Stimulated activated CD4-positive, alpha-beta T cell treated with anti-CD3 and anti-CD28 coated beads, Interleukin-15, amount 100 ng/mL, for 1 hour (primary cell): ENCODE measurements around the gene IGF2BP1.
"Not testable (repeated sequence)": the region's sequence is repeated elsewhere in the genome, so short reads cannot be mapped to it uniquely, and the experiment has no call there.

Source experiments
- DNase-seq, 2 donors: peaks; one replicate each; pipeline ENCODE4 v3.0.0-alpha.2; 2020; ENCODE audit warnings: low read depth in 1 of 2, low spot score in 1 of 2

IGF2BP1 gene

DNA sequence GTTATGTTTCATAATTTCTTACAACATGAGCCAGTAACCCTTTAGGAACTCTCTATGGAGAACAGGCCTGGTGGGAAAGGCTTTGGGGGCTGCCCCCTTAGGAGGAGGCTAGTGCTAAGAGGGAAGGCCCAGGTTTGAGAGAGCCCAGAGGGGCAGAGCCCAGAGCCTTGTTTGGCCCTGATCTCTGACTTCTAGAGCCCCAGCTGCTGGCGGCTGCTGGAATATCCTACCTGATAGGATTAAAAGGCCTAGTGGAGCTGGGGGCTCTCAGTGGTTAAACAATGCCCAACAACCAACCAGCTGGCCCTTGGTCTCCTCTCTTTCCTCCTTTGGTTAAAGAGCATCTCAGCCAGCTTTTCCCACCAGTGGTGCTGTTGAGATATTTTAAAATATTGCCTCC, 54.1 kb downstream of the IGF2BP1 start:
- DNase-seq, result no peak

DNA sequence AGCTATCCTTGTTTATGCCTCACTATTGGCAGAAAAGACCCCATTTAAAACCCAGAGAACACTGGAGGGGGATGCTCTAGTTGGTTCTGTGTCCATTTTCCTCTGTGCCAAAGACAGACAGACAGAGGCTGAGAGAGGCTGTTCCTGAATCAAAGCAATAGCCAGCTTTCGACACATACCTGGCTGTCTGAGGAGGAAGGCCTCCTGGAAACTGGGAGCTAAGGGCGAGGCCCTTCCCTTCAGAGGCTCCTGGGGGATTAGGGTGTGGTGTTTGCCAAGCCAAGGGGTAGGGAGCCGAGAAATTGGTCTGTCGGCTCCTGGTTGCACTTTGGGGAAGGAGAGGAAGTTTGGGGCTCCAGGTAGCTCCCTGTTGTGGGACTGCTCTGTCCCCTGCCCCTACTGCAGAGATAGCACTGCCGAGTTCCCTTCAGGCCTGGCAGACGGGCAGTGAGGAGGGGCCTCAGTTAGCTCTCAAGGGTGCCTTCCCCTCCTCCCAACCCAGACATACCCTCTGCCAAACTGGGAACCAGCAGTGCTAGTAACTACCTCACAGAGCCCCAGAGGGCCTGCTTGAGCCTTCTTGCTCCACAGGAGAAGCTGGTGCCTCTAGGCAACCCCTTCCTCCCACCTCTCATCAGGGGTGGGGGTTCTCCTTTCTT, 56.1 kb downstream of the IGF2BP1 start:
- no peak for DNase-seq

DNA sequence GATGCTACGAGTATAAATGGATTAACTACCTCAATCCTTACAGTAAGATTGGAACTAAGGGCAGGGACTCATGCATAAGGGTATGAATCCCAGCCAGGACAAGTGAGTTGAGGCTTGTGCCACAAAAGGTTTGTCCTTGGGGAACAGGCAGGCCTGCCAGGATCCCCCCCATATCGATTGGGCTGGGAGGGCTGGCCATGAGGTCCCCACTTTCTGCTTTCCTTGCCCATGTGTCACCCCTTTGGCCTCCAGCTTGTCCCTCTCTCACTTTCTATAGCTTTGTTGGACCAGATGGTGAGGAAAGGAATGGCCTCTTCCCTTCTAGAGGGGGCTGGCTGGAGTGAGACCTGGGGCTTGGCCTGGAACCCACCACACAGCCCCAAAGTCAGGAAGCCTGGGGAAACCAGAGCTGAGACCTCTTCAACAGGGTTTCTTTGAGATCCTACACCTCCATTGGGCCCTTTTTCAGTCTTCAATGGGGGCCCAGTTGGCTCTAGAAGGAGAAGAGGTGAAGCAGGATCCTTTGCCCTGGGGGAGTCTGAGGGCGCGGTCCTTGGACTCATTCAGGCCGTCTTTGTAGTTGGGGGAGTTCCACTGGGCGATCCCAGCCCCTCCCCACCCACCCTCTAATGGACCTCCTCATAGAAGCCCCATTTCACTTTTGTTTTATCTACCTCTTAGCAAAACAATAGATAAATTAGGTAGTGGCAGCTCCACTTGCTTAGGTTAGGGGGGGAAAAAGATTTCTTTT, 57.3 kb downstream of the IGF2BP1 start:
- DNase-seq, result no peak

DNA sequence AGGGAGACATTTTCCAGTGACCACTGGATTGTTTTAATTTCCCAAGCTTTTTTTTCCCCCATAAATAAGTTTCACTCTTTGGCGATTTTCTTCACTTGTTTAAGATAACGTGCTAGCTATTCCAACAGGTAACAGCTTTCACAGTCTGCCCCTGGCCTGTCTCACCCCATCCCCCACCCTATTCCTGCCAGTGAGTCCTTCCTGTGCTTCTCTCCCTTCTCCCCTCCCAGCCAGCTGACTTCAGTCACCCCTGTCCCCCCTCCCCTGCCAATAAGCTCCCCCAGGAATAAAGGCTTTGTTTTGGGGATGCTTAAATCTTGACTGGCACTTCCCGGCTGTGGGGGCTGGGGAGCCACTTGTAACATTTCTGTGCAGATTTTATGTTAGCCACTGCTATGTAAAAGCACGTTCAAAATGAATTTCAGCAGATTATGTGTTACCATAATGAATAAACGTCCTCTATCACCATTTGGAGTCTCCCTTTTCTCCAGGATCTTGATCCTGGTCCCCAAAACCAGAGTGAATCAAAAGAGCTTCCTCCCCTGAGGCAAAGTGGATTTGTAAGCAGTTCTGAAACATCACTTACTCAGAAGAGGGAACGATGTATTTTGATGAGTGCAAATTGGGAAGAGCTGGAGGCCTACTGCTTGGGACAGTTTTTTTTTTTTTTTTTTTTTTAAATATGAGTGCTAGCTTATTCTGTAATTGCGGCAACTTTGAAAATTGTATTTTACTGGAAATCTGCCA, 58.2 kb downstream of the IGF2BP1 start:
- DNase-seq, result no peak

DNA sequence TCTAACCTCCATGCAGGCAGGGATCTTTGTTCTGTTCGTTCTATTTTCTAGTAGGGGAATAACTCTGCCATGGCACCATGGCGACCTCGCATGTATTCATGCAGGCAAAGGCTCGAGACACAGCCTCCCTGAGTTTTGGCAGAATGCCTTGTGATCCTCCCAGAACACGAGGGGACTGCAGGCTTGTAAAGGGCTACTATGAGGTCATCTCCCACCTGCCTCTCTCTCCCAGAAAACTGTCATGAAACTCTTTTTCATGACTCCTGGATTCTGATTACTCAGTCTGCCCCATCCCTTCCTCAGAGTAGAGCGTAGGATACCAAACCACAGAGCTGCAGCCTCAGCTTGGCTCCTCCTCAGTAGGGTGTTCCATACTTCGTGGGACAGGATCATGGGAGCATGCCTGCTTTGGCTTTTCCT, 64.3 kb downstream of the IGF2BP1 start:
- no peak for DNase-seq

DNA sequence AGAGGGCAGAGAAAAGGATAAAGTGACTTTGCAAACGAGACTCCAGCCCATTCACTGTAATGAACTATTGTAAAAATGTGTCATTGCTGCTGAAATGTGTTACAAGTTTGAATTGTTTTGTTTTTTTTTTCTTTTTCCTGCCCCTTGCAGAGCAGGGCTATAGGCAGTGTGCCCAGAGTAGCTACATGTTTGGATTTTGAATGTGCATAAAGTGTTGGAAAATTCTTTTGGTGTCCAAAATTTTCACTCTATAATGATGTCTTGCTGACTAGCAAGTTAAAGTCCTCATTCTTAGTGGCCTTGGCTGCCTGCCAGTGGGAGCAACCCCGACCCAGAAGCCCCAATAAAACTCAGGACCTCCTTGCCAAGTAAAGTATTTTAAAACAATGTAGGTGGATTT, 66.5 kb downstream of the IGF2BP1 start:
- DNase-seq, result no peak

DNA sequence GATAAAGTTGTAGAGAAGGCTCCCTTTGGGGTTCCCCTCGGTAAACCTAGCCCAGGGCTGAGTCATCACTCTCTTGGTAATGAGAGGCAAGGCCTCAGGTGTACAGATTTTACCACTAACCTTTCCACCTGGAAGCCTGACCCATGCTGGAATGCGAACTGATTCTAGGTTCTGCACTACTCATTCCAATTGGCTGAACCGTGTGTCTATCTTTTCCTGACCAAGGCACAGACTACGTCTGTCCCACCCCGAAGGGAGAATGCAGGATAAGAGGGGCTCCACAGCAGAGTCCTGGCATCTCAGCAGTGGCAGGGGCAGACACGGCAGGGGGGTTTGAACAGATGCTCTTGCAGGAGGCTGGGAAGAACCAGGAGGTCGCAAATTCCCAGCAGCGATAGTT, 70.0 kb downstream of the IGF2BP1 start:
- no peak for DNase-seq

DNA sequence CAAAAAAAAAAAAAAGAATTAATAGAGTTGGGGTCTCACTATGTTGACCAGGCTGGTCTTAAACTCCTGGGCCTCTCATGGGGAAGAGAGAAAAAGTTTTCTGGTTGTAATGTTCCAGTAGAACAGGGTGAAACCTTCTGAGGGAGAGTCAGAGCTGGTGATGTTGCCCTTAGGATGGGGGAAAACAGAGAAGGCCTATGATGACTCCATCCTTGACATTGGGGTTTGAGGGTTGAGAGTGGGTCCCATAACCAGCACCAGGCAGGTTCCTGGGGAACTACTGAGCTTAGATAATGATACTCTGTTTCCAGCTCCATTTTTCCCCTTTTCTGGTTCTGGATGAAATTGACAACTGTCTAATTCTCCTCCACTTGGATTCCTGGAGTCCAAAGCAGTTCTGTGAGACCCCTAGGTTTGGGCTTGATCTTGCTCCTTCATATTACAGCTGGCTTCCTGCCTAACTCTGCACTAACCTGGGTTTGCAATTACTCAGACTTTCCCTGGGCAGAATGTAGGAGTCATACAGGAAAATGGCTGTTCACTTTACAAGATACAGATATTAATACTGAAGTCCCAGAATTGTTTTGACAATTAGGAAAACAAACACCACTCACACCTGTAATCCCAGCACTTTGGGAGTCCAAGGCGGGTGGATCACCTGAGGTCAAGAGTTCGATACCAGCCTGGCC, 72.5 kb downstream of the IGF2BP1 start:
- DNase-seq, result no peak

DNA sequence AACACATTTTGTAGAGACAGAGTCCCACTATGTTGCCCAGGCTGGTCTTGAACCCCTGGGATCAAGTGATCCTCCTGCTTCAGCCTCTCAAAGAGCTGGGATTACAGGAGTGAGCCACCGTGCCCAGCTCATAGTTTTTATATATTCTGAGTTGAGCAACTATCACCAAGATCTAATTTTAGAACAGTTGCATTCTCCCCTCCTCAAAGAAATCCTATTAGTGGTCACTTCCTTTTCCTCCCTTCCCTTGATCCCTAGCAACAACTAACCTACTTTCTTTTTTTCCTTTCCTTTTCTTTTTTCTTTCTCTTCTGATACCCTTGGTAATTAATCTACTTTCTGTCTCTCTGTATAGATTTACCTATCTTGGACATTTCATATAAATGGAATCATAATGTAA, 73.9 kb downstream of the IGF2BP1 start:
- no peak for DNase-seq

DNA sequence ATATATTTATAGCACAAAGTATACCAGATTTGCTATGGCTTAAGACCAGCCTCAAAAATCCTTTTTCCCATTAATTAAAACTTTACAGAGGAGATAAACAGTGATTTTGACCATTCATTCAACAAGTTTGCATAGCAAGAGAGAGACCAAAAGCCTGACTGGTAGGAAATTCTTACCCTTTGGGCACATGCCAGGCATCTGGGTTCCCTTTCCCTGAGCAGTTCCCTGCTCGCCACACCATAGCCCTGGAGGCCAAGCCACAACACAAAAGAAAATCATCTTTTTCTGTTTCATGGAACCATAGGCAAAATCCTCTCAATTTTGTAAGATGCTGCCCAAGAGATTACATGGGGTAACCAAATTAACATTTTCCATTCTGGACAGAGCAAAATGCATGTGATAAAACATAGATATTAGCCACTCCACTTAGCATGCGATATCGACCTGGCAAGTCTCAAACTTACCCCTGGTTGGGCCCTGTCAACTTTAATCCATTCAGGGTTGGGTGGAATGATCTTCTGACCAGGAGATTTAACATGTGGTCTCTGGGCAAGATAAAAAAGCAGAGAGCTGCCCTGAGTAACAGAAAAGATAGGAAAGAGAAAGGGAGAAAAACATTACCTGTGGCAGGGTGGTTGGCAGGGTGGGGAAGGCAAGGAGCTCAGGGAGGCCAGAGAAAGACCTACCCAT, 77.8 kb downstream of the IGF2BP1 start:
- DNase-seq, result no peak

DNA sequence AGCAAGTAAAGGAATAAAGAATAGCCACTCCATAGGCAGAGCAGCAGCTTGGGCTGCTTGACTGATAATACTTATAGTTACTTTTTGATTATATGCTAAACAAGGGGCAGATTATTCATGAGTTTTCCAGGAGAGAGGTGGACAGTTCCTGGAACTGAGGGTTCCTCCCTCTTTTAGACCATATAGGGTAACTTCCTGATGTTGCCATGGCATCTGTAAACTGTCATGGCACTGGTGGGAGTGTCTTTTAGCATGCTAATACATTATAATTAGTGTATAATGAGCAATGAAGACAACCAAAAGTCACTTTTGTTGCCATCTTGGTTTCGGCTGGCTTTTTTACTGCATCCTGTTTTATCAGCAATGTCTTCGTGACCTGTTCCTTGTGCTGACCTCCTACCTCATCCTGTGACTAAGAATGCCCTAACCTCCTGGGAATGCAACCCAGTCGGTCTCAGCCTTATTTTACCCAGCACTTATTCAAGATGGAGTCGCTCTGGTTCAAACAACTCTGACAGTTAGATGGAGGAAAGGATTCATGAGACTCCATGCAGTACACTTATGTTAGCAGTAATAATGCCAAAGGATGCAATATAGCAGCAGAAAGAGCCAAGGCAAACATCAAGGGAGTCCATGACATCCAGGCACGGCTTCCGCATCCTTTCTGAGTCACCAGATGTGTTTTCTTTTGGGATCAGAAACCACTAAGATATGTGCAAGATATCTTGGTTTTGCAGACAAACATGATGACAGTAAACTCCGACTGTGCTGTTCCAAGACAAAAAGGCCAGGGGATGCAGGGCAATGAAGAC, 79.6 kb downstream of the IGF2BP1 start:
- DNase-seq, result no peak

DNA sequence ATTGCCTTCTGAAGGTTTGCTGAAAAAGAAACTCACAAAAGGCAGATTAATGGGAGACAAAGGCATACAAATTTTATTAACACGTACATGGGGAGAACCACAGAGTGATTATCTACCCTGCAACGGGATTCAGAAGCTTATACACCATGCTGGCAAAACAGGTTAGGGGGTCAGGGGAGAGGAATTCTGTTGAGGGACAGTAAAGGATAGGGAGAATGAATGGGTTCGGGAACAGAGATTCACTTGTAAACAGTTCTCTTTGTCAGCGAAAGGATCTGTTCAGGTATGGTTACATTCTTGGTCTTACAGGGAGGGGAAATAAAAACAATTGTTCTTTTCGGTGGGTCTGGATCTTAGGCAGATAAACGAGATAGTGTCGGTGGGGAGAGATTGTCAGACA, 81.1 kb downstream of the IGF2BP1 start:
- DNase-seq, result no peak

DNA sequence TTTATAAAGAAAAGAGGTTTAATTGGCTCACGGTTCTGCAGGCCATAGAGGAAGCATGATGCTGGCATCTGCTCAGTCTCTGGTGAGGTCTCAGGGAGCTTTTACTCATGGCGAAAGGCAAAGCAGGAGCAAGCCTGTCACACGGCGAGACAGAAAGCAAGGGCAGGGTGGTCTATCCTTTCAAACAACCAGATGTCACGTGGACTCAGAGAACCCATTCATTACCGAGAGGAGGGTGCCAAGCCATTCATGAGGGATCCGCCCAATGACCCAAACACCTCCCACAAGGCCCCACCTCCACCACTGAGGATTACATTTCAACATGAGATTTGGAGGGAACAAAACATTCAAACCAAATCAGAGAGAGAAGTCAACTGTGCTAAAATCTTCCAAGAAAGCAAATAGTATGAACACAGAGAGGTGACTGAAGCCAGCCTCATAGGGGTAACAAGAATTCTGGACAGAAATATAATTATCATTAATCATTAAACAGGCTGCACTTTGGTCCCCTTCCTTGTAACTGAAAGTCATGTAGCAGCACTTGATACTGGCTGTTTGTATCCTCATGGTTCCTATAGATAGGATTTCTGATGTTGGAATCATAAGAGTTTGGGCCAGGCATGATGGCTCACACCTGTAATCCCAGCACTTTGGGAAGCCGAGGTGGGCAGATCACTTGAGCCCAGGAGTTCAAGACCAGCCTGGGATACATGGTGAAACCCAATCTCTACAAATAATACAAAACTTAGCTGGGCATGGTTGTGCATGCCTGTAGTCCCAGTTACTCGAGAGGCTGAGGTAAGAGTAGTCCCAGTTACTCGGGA, 82.9 kb downstream of the IGF2BP1 start:
- no peak for DNase-seq

DNA sequence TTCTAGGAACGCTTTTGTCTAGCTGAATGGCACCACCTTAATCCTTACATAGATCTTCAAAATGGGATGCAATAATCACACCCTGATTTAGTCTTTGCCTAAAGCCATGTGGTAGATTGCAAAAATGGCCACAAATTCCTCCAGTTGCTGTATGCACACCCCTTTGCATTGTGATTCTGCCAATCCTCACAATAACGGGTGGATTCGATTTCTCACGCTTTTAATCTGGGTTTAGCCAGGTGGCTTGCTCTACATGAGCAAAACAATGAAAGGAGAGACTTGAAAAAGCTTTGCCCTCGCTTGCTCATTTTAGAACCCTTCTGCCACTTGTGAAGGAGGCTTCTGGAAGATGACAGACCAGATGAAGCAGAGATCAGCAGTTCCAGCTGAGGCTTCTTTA, 85.0 kb downstream of the IGF2BP1 start:
- DNase-seq, result no peak

DNA sequence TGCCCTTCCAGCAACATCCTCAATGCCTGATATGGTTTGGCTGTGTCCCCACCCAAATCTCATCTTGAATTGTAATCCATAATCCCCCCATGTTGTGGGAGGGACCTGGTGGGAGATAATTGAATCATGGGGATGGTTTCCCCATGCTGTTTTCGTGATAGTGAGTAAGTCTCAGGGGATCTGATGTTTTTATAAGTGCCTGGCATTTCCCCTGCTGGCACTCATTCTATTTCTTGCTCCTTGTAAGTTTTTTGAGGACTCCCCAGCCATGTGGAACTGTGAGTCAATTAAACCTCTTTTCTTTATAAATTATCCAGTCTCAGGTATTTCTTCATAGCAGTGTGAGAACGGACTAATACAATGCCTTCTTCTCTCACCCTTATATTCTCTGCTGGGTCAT, 87.9 kb downstream of the IGF2BP1 start:
- not testable (repeated sequence) for DNase-seq

DNA sequence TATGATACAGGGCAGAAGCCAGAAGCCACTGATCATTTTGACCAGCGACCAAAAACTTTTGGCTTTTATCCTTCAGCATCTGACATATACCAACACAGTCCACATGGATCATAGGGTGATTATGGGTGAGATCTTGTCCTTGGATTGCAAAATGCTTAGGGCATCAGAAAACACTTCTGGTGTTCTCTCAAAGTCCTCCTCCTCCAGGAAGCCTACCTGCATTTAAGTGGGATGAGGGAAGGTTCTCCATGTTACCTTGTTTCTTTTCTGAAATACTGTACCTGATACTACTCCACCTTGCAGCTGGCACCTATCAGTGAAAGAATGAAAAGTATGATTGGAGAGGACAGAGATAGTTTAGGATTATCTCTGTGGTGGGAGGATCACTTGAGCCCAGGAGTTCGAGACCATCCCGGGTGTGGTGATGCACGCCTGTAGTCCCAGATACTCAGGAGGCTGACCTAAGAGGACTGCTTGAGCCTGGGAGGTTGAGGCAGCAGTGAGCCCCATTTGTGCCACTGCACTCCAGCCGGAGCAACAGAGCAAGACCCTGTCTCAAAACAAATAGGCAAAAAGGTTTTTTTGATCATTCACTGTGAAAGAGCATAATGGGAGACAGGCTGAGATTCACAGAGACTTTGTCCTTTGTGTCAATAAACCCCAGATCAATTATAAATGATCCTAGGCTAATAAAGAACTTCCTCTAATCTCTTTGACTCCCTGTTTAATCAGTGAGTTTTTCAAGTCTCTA, 88.6 kb downstream of the IGF2BP1 start:
- no peak for DNase-seq

DNA sequence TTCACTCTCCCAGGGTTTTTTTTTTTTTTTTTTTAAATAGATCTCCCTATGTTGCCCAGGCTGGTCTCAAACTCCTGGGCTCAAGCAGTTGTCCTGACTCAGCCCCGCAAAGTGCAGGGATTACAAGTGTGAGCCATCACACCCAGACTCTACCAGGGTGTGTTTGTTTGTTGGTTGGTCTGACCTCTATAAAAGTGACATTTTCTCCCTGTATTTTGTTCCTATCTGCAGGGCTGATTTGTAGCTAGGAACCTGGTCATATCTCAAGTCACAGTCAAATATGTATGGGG, 89.1 kb downstream of the IGF2BP1 start:
- no peak for DNase-seq

DNA sequence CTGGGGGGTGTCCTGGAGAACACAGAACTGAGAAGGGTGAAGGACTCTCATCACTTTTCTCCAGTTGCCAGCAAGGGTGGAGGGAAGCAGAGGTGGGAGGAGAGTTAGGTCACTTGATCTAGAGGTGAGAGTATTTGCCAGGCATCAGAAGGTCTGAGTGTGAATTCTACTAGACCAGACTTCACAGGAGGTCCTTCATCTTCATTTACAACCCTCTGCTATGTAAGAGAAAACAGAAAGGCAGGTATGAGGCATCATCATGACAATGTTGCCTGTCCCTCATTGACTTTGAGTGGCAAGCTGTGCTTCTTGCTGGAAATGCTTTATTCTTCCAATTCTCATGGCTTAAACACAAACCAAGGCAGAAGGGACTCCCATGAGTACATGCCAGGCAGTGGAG, 89.5 kb downstream of the IGF2BP1 start:
- DNase-seq, result no peak

DNA sequence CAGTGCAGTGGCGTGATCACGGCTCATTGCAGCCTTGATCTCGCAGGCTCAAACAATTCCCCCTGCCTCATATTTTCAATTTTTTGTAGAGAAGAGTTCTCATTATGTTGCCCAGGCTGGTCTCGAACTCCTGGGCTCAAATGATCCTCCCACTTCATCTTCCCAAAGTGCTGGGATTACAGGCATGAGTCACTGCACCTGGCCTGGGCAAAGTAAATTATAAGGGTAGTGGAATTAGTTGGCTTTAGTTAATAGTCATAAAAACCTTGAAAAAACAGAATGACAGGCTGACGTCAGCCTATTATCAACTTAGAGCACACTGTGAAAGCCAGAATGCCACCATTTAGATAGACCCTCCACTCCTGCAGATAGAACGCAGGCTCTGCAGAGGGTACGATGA, 91.9 kb downstream of the IGF2BP1 start:
- DNase-seq, result no peak
